GM10266 (cell line): ENCODE results near the gene KANSL1.

Experiments
- DNase-seq: peaks from one replicate; pipeline ENCODE4 v3.0.0; 2012; ENCODE audit errors: extremely low spot score
- TF ChIP-seq, protein P1 (sequence below): IDR thresholded peaks from 2 replicates; pipeline ENCODE4 v1.5.1; 2012; ENCODE audit warnings: mild to moderate bottlenecking, low read depth; ENCODE audit not compliant: control insufficient read depth, insufficient read depth; ENCODE audit errors: missing control alignments

KANSL1 gene

DNA sequence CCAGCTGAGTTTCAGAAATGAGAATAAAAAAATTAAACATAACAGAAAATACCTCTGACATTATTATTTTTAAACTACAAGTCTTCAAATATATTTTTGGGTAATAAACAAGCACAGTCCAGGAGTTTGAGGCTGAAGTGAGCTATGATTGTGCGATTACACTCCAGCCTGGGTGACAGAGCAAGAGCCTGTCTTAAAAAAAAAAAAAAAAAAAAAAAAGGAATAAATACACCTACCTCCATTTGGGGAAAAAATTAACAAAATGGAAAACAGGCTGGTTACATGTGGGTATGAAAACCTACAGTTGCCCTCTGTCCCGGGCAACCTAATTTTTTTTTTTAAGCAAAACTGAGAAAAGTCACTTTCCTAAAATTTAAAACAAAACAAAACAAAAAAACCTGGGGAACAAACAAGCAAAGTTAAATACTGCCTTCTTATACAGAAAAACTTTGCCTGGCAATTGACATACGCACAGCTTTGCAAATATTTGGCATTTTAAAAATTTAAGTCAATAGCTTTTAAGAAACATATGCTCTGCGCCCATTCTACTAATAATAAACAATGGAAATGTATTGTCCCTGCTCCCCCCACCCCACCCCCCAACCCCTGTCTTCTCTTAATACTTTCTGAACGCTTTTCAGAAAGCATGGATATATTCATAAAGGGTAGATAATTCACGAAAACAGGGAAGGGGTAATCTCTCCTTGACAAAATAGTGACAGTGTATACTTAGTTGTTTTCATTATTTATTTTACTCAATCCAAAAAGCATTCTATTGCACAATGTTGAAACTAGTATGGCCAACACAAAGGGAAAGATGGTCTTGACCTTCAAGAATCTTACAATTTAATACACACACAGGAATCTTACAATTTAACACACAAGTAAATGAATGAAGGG is 112.9 kb downstream of the KANSL1 start:
- TF ChIP-seq, protein P1, sequence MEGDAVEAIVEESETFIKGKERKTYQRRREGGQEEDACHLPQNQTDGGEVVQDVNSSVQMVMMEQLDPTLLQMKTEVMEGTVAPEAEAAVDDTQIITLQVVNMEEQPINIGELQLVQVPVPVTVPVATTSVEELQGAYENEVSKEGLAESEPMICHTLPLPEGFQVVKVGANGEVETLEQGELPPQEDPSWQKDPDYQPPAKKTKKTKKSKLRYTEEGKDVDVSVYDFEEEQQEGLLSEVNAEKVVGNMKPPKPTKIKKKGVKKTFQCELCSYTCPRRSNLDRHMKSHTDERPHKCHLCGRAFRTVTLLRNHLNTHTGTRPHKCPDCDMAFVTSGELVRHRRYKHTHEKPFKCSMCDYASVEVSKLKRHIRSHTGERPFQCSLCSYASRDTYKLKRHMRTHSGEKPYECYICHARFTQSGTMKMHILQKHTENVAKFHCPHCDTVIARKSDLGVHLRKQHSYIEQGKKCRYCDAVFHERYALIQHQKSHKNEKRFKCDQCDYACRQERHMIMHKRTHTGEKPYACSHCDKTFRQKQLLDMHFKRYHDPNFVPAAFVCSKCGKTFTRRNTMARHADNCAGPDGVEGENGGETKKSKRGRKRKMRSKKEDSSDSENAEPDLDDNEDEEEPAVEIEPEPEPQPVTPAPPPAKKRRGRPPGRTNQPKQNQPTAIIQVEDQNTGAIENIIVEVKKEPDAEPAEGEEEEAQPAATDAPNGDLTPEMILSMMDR, result no peak
- DNase-seq, result no peak

DNA sequence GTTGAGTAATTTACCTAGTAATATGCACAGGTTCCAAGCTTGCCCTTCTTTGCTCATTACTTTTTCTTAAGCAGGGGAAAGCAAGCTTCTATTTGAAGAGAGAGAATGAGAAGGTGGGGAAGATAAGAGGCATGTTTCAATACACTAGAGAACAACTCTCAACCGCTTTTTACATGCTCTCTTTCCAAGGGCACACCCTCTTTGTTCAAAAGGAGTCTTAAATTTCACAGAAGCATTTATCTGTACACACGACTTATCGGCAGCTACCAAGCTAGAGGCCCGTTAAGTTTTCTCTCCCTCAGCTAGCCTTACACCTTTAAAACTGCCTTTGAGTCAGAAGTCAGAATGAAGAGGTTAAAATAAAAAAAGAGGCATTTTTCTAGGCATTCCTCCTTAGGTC is 114.6 kb downstream of the KANSL1 start:
- TF ChIP-seq, protein P1, result no peak
- DNase-seq, result no peak

DNA sequence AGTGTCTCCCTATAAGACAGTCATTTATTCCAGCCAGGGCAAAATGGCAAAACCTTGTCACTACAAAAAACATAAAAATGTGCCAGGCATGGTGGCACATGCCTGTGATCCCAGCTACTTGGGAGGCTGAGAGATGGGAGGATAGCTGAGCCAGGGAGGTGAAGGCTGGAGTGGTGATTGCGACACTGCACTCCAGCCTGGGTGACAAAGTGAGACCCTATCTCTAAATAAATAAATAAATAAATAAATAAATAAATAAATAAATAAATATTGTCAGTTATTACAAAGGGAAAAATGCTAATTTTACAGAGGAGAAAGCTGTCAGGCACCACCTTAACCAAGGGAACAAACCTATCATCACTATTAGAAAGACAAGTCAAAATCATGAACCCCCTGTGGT is 118.7 kb downstream of the KANSL1 start:
- TF ChIP-seq, protein P1, result no peak
- no peak for DNase-seq

DNA sequence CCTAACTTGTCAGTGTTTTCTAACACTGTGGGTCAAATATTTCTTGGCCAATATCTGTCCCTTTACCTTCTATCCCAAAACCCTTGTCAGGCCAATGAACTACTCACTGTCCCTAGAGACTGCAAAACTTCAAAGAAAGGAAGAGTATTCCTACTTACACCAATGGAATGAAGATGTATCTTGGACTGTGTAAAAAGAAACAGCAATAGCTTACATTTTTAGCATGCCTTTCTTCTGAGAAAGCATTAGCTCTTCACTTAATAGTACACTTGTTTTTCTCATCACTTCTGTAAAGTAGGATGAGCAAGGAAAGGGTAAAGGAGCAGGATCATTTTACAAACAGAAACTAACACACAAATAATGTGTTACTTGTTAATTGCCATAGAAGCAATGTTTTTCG is 120.2 kb downstream of the KANSL1 start:
- no peak for DNase-seq

DNA sequence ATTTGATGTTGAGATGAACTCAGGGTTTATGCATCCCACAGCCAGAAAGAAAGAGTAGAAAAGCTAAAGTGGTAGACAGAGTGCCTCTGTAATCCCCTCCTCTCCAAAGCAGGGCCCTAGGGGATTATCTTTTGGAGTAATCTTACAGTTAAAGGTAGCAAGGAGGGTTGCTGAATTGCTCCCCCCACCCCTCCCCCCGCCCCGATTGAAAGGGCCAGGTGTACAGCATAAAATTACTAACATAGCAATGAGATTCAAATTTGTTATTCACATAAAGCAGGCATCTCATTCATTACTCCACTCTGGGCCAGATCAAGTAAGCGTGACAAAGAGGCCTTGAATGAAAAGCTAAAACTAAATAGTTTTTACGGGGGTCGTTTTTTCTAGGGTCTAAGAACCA is 121.4 kb downstream of the KANSL1 start:
- no peak for DNase-seq
- TF ChIP-seq, protein P1, result no peak

More for the DNA sequence above, 120.2 kb downstream of the KANSL1 start:
- TF ChIP-seq, protein P1, result no peak

DNA sequence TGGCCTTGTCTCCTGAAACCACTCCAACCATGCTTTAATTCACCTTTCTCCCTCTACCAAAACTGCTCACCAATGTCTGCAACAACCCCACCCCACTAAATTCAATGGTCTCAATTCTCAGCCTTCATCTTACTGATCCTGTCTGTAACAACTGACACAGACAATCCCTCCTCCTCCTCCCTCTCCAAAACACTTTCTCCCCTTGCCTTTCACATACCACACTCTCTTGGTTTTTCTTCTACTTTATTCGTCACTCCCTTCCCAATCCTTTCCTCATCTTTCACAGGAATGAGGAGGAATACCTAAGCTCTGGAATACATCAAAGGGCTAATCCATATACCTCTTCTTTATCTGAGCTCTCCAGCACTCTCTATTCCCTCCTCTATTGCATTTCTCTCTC is 128.8 kb downstream of the KANSL1 start:
- DNase-seq, result no peak
- TF ChIP-seq, protein P1, result no peak

DNA sequence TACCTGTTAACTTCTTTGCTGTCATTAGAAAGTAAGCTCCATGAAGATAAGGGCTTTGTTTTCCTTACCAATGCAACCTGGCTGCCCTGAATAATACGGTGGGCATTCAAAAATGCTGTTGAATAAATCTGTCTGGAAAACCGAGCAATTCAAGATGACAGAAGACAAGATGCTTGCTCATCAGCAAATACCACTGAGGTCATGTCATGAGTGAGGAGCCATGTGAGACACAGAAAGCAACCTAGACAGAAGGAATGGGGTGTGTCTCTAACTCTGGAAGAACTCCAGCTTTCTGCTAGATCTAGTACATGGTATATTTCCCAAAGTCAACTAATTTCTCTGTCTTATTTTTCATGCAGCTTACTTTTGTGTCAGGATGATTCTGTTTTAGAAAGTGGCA is 130.0 kb downstream of the KANSL1 start:
- DNase-seq, result no peak
- TF ChIP-seq, protein P1, result no peak
